ENCODE data around the gene FOXI3. TPM values are rescaled to one million over a fixed set of nuclear protein-coding genes. Genes with fewer than 3 reads are reported as not detected.
"Not testable (repeated sequence)": the region's sequence is repeated elsewhere in the genome, so short reads cannot be mapped to it uniquely, and the experiment has no call there.

FOXI3 gene
- total RNA-seq, 2 donors from 2014 or later = not detected

- intact Hi-C loops (cut with DNase I, micrococcal nuclease) = no loop called here
- ATAC-seq (no peak), DNase-seq (no peak)
Measured at GRCh38 chr2:88448248-88448647, 4.2 kb downstream of the FOXI3 start.

DNA sequence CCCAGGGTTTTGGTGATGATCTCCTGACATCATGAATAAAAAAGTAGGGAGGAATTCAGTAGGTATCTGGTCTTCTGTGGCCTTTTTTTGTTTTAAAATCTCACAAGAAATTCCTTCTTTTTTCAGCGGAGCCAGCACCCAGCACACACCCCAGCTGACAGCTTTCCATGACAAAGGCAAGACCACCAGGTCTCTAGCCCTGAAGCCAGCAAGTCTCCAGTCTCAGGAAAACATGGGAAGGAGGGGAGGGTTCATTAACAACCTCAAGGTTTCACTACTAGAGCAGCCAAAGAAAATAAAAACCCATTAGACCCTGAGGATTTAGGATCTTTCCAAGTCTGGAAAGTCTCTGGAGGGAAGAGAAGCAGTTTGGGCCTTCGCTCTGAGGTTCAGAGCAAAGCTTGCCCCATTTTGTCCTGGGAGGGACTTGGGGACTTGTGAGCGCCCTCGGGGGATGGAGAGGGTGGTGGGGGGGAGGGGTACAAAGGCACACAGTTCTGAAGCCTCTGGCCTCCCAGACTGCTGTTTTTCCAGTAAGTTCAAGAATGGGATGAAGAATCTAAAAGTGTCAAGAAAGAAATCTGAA, 9.0 kb downstream of the FOXI3 start:
- no peak for DNase-seq
- intact Hi-C loops (cut with DNase I, micrococcal nuclease) = no loop called here
- no peak for ATAC-seq

- ATAC-seq (no peak), DNase-seq (no peak)
- intact Hi-C loops (cut with DNase I, micrococcal nuclease) = no loop called here
Measured at GRCh38 chr2:88442473-88442872, 10.0 kb downstream of the FOXI3 start.

DNA sequence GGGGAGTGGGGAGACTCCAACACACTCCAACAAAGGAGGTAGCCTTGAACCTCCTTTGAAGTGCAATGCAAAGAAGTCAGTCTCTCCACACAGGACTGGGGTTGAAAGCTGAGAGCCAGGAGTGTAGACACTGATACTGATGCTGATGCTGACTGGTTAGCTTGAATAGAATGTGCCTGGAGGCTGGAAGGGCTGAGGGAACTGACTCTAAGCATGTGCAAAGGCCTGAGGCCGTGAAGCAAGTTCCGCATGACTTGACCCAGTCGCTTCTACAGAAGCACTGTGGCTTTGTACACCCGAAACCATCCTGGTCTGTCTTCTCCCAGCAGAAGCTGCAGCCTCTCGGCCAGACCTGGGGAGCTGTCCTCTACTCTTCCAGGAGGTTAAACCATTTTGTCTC, 10.4 kb downstream of the FOXI3 start:
- intact Hi-C loops (cut with DNase I, micrococcal nuclease) = no loop called here
- ATAC-seq (no peak), DNase-seq (no peak)

- intact Hi-C loops (cut with DNase I, micrococcal nuclease) = no loop called here
- no peak for ATAC-seq
Measured at GRCh38 chr2:88437010-88437409, 15.5 kb downstream of the FOXI3 start.

DNA sequence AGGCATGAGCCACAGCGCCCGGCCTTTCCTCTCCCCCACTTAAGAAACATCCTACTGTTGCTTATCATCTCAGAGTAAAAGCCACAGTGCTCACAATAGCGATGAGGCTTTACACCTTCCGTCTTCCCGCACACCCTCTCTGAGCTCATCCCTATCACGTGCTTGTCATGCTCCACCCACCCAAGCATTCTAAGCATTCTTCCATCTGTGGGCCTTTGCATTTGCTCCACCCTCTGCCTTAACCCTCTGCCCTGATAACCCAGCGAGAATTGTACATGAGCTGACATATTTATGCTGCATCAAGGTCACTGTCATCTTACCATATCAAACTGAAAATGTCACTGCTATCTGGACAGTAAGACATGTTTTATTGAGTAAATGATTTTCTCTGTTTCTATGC, 22.6 kb downstream of the FOXI3 start:
- ATAC-seq (no peak), DNase-seq (no peak)
- intact Hi-C loops (cut with DNase I, micrococcal nuclease) = no loop called here

More at GRCh38 chr2:88437010-88437409, 15.5 kb downstream of the FOXI3 start:
- no peak for DNase-seq

DNA sequence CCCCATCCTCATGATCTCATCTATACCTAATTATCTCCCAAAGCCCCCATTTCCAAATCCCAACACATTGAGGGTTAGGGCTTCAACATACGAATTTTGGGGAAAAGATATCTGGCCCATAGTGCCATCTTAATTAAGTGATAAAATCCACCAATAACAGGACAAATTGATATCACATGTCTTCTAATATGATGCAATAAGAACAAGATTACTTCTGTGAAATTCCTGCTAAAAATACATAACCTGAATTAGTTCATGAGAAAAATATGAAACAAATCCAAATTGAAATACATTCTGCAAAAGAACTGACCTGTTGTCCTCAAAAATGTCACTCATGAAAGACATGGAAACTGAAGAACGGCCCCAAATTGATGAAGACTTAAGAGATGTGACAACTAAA, 28.8 kb downstream of the FOXI3 start:
- no peak for ATAC-seq
- intact Hi-C loops (cut with DNase I, micrococcal nuclease) = no loop called here
- no peak for DNase-seq

DNA sequence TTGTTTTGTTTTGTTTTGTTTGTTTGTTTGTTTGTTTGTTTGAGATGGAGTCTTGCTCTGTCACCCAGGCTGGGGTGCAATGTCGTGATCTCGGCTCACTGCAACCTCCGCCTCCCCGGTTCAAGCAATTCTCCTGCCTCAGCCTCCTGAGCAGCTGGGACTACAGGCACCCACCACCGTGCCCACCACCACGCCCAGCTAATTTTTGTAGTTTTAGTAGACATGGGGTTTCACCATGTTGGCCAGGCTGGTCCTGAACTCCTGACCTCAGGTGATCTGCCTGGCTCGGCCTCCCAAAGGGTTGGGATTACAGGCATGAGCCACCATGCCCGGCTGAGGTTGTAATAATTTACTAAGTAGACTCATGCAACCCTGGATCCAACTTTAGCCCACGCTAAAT, 33.4 kb downstream of the FOXI3 start:
- intact Hi-C loops (cut with DNase I, micrococcal nuclease) = not testable (repeated sequence)

DNA sequence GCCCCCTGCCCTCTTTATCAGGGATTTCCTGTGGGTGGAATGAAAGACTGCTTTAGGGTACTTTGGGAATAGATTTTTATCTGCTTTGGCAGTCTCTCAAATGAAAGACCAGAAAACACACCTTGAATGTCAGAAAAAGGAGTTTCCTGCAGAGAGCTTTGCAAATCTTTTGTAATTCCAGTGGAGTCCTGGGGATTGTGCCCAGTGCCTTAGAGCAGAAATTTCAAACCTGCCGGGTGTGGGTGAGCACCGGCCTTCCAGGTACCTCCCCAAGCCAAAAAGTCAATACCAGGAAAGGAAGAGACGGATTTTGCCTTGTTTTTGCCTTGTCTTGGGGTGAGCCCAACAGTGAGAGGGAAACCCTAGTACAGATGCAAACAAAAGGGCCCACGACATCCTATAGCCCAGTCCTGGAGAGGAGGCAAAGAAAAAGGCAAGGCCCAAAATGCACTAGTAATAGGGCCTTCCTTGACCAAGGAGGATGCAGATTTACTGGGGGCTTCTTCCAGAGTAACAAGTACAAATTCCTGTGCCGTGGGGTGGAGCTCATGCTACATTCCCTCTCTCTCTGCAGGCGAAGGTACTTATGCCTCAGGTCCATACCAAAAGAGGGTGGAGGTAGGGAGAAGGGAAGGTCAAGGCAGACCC, 36.4 kb downstream of the FOXI3 start:
- intact Hi-C loops (cut with DNase I, micrococcal nuclease) = no loop called here

More for the DNA sequence above, 33.4 kb downstream of the FOXI3 start:
- ATAC-seq, DNase-seq: not testable (repeated sequence)

GRCh38 chr2:88408870-88409269, 43.6 kb downstream of the FOXI3 start:
- ATAC-seq; intact Hi-C loops (cut with DNase I, micrococcal nuclease); DNase-seq: not testable (repeated sequence)

More for the DNA sequence above, 36.4 kb downstream of the FOXI3 start:
- no peak for DNase-seq
- no peak for ATAC-seq

GRCh38 chr2:88400037-88400767, 52.3 kb downstream of the FOXI3 start:
- no peak for ATAC-seq
- intact Hi-C loops (cut with DNase I, micrococcal nuclease) = no loop called here

GRCh38 chr2:88398180-88398579, 54.3 kb downstream of the FOXI3 start:
- intact Hi-C loops (cut with DNase I, micrococcal nuclease) = no loop called here
- DNase-seq (no peak), ATAC-seq (no peak)

More at GRCh38 chr2:88400037-88400767, 52.3 kb downstream of the FOXI3 start:
- no peak for DNase-seq

Other genes starting within 250 kb of the FOXI3 start
- 10 to 100 TPM; 25.1 to 39.1 TPM for gene EIF2AK3, start 174.8 kb upstream of the FOXI3 start, total RNA-seq
- gene RPIA, start 239.0 kb upstream of the FOXI3 start, total RNA-seq = 10 to 100 TPM; 20.1 to 28.5 TPM